Spleen (tissue), 11 donors: ENCODE measurements around the gene TBX1. TPM values are rescaled to one million over a fixed set of nuclear protein-coding genes. Genes with fewer than 3 reads are reported as not detected.

Experiments used
- DNase-seq: peaks from one replicate; pipeline ENCODE4 v3.0.0-alpha.2; 2020
- H3K27ac ChIP-seq, 8 donors: fragments of 200-600 bp; sonication (generic) in 7 of 8; 1 replicate in 4 of 8; 2 replicates in 4 of 8; pipeline versions ENCODE4 v1.5.0 to v1.8.0; 2016 to 2021; ENCODE audit warnings: inconsistent platforms in 4 of 8, mild to moderate bottlenecking in 4 of 8, moderate library complexity in 1 of 8
- H3K27me3 ChIP-seq, 7 donors: fragments of 200-600 bp; sonication (generic) in 6 of 7; replicated peaks in 1 of 7; 1 replicate in 4 of 7; 2 replicates in 3 of 7; pipeline versions ENCODE4 v1.5.0 to v1.8.0; 2016 to 2021; ENCODE audit warnings: inconsistent platforms in 3 of 7, mild to moderate bottlenecking in 1 of 7
- H3K36me3 ChIP-seq, 6 donors: fragments of 200-600 bp; sonication (generic) in 5 of 6; 1 replicate in 4 of 6; 2 replicates in 2 of 6; pipeline versions ENCODE4 v1.5.0 to v1.8.0; 2016 to 2021; ENCODE audit warnings: inconsistent platforms in 2 of 6
- H3K4me1 ChIP-seq, 6 donors: fragments of 200-600 bp; sonication (generic) in 5 of 6; 1 replicate in 3 of 6; 2 replicates in 3 of 6; pipeline versions ENCODE4 v1.5.0 to v1.8.0; 2016 to 2021; ENCODE audit warnings: inconsistent platforms in 3 of 6
- H3K4me3 ChIP-seq, 8 donors: fragments of 200-600 bp; sonication (generic) in 7 of 8; 1 replicate in 4 of 8; 2 replicates in 4 of 8; pipeline versions ENCODE4 v1.5.0 to v1.8.0; 2016 to 2021; ENCODE audit warnings: inconsistent platforms in 4 of 8, mild to moderate bottlenecking in 4 of 8, moderate library complexity in 2 of 8
- H3K9me3 ChIP-seq, 8 donors: fragments of 200-600 bp; sonication (generic) in 7 of 8; 1 replicate in 4 of 8; 2 replicates in 4 of 8; pipeline versions ENCODE4 v1.5.0 to v1.8.0; 2016 to 2021; ENCODE audit warnings: inconsistent platforms in 4 of 8
- CTCF ChIP-seq, 11 experiments: fragments of 200-600 bp in 7 of 11; fragments of 450-650 bp in 4 of 11; sonication (generic) in 4 of 11; IDR thresholded peaks in 8 of 11; conservative IDR thresholded peaks in 3 of 11; 1 replicate in 7 of 11; 2 replicates in 4 of 11; pipeline versions ENCODE4 v1.4.0 to v1.8.0; 2016 to 2021; ENCODE audit warnings: antibody characterized with exemption in 11 of 11, inconsistent platforms in 4 of 11, mild to moderate bottlenecking in 1 of 11
- POLR2A ChIP-seq, 3 donors: fragments of 450-650 bp; IDR thresholded peaks; one replicate each; pipeline ENCODE4 v1.5.1; 2017; ENCODE audit warnings: antibody characterized with exemption in 3 of 3, mild to moderate bottlenecking in 1 of 3
- POLR2AphosphoS5 ChIP-seq, 3 donors: sonication (generic); formaldehyde crosslinking; IDR thresholded peaks; one replicate each; pipeline ENCODE4 v1.5.1; 2017; ENCODE audit warnings: antibody characterized with exemption in 3 of 3
- WGBS, 5 donors: extraction: QIAGEN DNeasy Blood & Tissue Kit in 3 of 5; methylation state at CpG; one replicate each; pipeline versions ENCODE4 v1.1.5 to v1.1.7; 2013 to 2018; 5-methylcytosine and 5-hydroxymethylcytosine counted together
- intact Hi-C: fragments of 100-400 bp; cut with DNase I; formaldehyde crosslinking; loops from one replicate; pipeline ENCODE4 v1.15.0; 2023; ENCODE audit warnings: low total_unique reads
- polyA plus RNA-seq, 3 donors: library from polyadenylated mRNA; stranded (reverse); fragments of 200-250 nt; gene quantifications; one replicate each; pipeline ENCODE4 v1.2.1, GENCODE V29; 2013
- total RNA-seq, 7 donors: library from RNA; depleted of rRNA in 3 of 7; stranded (reverse); fragments of >200 nt in 3 of 7; fragmentation: NEBNext Ultra II Directional in 4 of 7; extraction: Animal tissue kit (Norgen Biotek cat#: 25700) in 4 of 7; gene quantifications; one replicate each; pipeline versions ENCODE4 v1.1.0 to v1.2.1, GENCODE V29; 2016 to 2021
- donor health status: healthy with polysubstance abuse.
- donor health status: DM: no; HTN: no; CAD: no; lungs with moderate emphysema.
- donor health status: DM: no; HTN: no; CAD: no.
- donor health status: Bipolar disorder and iron deficiency.
- donor health status: healthy.
- donor health status: DM: no; HTN: no; CAD: no.
- donor health status: DM: yes; HTN: yes; CAD: no.

Gene TBX1
- total and polyA plus RNA-seq, 10 donors, result 0.17 to 10.5 (median 0.70) TPM

- no peaks in the 10 kb centered on the region for H3K9me3 ChIP-seq
These were observed 45.2 kb upstream of the TBX1 start for GRCh38 chr22:19715188-19715930.

GRCh38 chr22:19716041-19716828 lies 44.3 kb upstream of the TBX1 start:
- DNase-seq, result peak; percentile 70
- peaks cover 0 to 21% (median 0%) of the 10 kb centered on the region in 6 donors for H3K36me3 ChIP-seq
- peaks cover 9 to 62% (median 39%) of the 10 kb centered on the region in 6 donors for H3K4me1 ChIP-seq
- H3K27me3 ChIP-seq, result peaks cover 0 to 90% (median 49%) of the 10 kb centered on the region in 7 donors
- WGBS, 5 donors, result 76 to 92% (median 84%) methylated on average over 9 to 11 of the region's 11 CpGs
- no peak overlapping the region for H3K4me3 ChIP-seq
- H3K9me3 ChIP-seq, result no peaks in the 10 kb centered on the region
- intact Hi-C loops, result no loop called here
- H3K27ac ChIP-seq, result no peak overlapping the region
- TF ChIP-seq POLR2A (IDR thresholded peaks at IDR 0.05) (no peak), POLR2AphosphoS5 (IDR thresholded peaks at IDR 0.05) (no peak), CTCF (IDR thresholded peaks at IDR 0.05 in 8 of 11, conservative IDR thresholded peaks at IDR 0.05 in 3 of 11) (no peak)

More at GRCh38 chr22:19715188-19715930, 45.2 kb upstream of the TBX1 start:
- WGBS, 5 donors, result 61 to 82% (median 74%) methylated on average over 2 to 4 of the region's 4 CpGs
- Histone ChIP-seq H3K4me3 (peak overlapping the region in 7 of 8 donors; percentile 38 to 73 (median 53)), H3K36me3 (peaks cover 0 to 12% (median 0%) of the 10 kb centered on the region in 6 donors), H3K27me3 (peaks cover 0 to 83% (median 49%) of the 10 kb centered on the region in 7 donors), H3K27ac (peak overlapping the region in 1 of 8 donors; percentile 74), H3K4me1 (peaks cover 9 to 62% (median 39%) of the 10 kb centered on the region in 6 donors)
- intact Hi-C loops, result no loop called here
- peak; percentile 72 for DNase-seq
- TF ChIP-seq CTCF (IDR thresholded peaks at IDR 0.05 in 8 of 11, conservative IDR thresholded peaks at IDR 0.05 in 3 of 11) (no peak), POLR2A (IDR thresholded peaks at IDR 0.05) (no peak), POLR2AphosphoS5 (IDR thresholded peaks at IDR 0.05) (no peak)

GRCh38 chr22:19716829-19717105 lies 43.8 kb upstream of the TBX1 start:
- DNase-seq, result peak; percentile 56
- Histone ChIP-seq H3K36me3 (peaks cover 0 to 27% (median under 1%) of the 10 kb centered on the region in 6 donors), H3K4me1 (peaks cover 9 to 62% (median 39%) of the 10 kb centered on the region in 6 donors), H3K27ac (no peak overlapping the region), H3K4me3 (no peak overlapping the region), H3K27me3 (peaks cover 0 to 95% (median 53%) of the 10 kb centered on the region in 7 donors), H3K9me3 (no peaks in the 10 kb centered on the region)
- WGBS, 5 donors, result 83 to 100% (median 83%) methylated on average over 1 of the region's 1 CpG
- intact Hi-C loops, result no loop called here
- TF ChIP-seq POLR2AphosphoS5 (IDR thresholded peaks at IDR 0.05) (no peak), POLR2A (IDR thresholded peaks at IDR 0.05) (no peak), CTCF (IDR thresholded peaks at IDR 0.05 in 8 of 11, conservative IDR thresholded peaks at IDR 0.05 in 3 of 11) (no peak)

- TF ChIP-seq CTCF (IDR thresholded peaks at IDR 0.05 in 8 of 11, conservative IDR thresholded peaks at IDR 0.05 in 3 of 11), result no peak
- TF ChIP-seq POLR2A (IDR thresholded peaks at IDR 0.05), result no peak
- TF ChIP-seq POLR2AphosphoS5 (IDR thresholded peaks at IDR 0.05), result no peak
- peak overlapping the region in 2 of 8 donors; percentile 52 to 83 for H3K4me3 ChIP-seq
- peaks cover 0 to 99% (median 57%) of the 10 kb centered on the region in 7 donors for H3K27me3 ChIP-seq
- WGBS, 5 donors, result 82 to 100% (median 90%) methylated on average over 2 to 9 of the region's 9 CpGs; no CpG with 5 or more reads in 1 of the 5 donors
- no peak overlapping the region for H3K27ac ChIP-seq
- no peak for DNase-seq
- H3K9me3 ChIP-seq, result no peaks in the 10 kb centered on the region
- peaks cover 9 to 64% (median 41%) of the 10 kb centered on the region in 6 donors for H3K4me1 ChIP-seq
- intact Hi-C loops, result no loop called here
- H3K36me3 ChIP-seq, result peaks cover 0 to 31% (median 2%) of the 10 kb centered on the region in 6 donors
These were observed 43.4 kb upstream of the TBX1 start for GRCh38 chr22:19717181-19717580.
